HG03060 (cell line): ENCODE measurements around the gene LIPJ.

Source experiments
- ATAC-seq: cut with Tn5 transposase; IDR thresholded peaks from one replicate; pipeline ENCODE4 v1.9.1; 2021; ENCODE audit warnings: low read depth, moderate number of reproducible peaks; ENCODE audit not compliant: unreplicated experiment

LIPJ gene

GRCh38 chr10:88592906-88593305 is 6.3 kb downstream of the LIPJ start:
- ATAC-seq, result no peak

- no peak for ATAC-seq
Measured at GRCh38 chr10:88594482-88594881, 7.9 kb downstream of the LIPJ start.

- ATAC-seq, result peak; percentile 65
Measured at GRCh38 chr10:88598055-88598454, 11.5 kb downstream of the LIPJ start.

GRCh38 chr10:88608052-88608732 is 21.6 kb downstream of the LIPJ start:
- ATAC-seq, result no peak

GRCh38 chr10:88608780-88609179 is 22.2 kb downstream of the LIPJ start:
- ATAC-seq, result no peak

GRCh38 chr10:88616250-88616977 is 29.9 kb downstream of the LIPJ start:
- no peak for ATAC-seq

GRCh38 chr10:88617772-88618300 is 31.3 kb downstream of the LIPJ start:
- no peak for ATAC-seq

- no peak for ATAC-seq
Measured at GRCh38 chr10:88618496-88618895, 31.9 kb downstream of the LIPJ start.

- ATAC-seq, result no peak
Measured at GRCh38 chr10:88620441-88620840, 33.9 kb downstream of the LIPJ start.

- no peak for ATAC-seq
Measured at GRCh38 chr10:88623835-88624234, 37.3 kb downstream of the LIPJ start.

GRCh38 chr10:88624840-88625239 is 38.3 kb downstream of the LIPJ start:
- no peak for ATAC-seq

- no peak for ATAC-seq
Measured at GRCh38 chr10:88640186-88640585, 53.6 kb downstream of the LIPJ start.

- no peak for ATAC-seq
Measured at GRCh38 chr10:88642209-88642608, 55.6 kb downstream of the LIPJ start.

GRCh38 chr10:88642963-88643362 is 56.4 kb downstream of the LIPJ start:
- ATAC-seq, result no peak

GRCh38 chr10:88647061-88647615 is 60.6 kb downstream of the LIPJ start:
- ATAC-seq, result no peak

- no peak for ATAC-seq
Measured at GRCh38 chr10:88651101-88651551, 64.6 kb downstream of the LIPJ start.

GRCh38 chr10:88652616-88653015 is 66.1 kb downstream of the LIPJ start:
- no peak for ATAC-seq
